Progenitor cell of endocrine pancreas (in vitro differentiated cells): ENCODE data around the gene MMP28. TPM values are rescaled to one million over a fixed set of nuclear protein-coding genes. Genes with fewer than 3 reads are reported as not detected.
A peak's percentile ranks its signal among the peaks of the same experiment; 100 is the strongest.

ENCODE experiments used
- DNase-seq: peaks from one replicate; pipeline ENCODE4 v3.0.0; 2021; ENCODE audit warnings: low spot score; ENCODE audit not compliant: unreplicated experiment
- H3K27ac Mint-ChIP-seq: 2 replicates; pipeline ENCODE4 v1.8.0; 2021; ENCODE audit warnings: mild to moderate bottlenecking, moderate library complexity, mixed read lengths
- H3K27me3 Mint-ChIP-seq: 2 replicates; pipeline ENCODE4 v1.8.0; 2021; ENCODE audit warnings: mixed read lengths
- H3K36me3 Mint-ChIP-seq: 2 replicates; pipeline ENCODE4 v1.8.0; 2022; ENCODE audit warnings: mixed read lengths; ENCODE audit not compliant: insufficient read depth
- H3K4me1 Mint-ChIP-seq: 2 replicates; pipeline ENCODE4 v1.8.0; 2021; ENCODE audit warnings: low read depth, mixed read lengths
- H3K4me3 Mint-ChIP-seq: 2 replicates; pipeline ENCODE4 v1.8.0; 2021; ENCODE audit warnings: low read depth, mild to moderate bottlenecking, moderate library complexity, mixed read lengths
- H3K9me3 Mint-ChIP-seq: 2 replicates; pipeline ENCODE4 v1.8.0; 2021; ENCODE audit warnings: low read depth, mixed read lengths
- CTCF ChIP-seq: fragments of 200-600 bp; sonication (generic); IDR thresholded peaks from one replicate; pipeline ENCODE4 v1.5.0; 2021; ENCODE audit warnings: antibody characterized with exemption, mild to moderate bottlenecking; ENCODE audit not compliant: unreplicated experiment
- total RNA-seq: library from RNA; stranded (reverse); gene quantifications from 2 replicates; pipeline ENCODE4 v1.2.1, GENCODE V29; 2021

The MMP28 gene
- total RNA-seq, 1 donor from 2014 or later, result 0.53 TPM

GRCh38 chr17:35808240-35808961 is 13.0 kb upstream of the MMP28 start:
- peak overlapping the region; percentile 81 for H3K4me3 Mint-ChIP-seq
- no peak for TF ChIP-seq CTCF
- no peak for DNase-seq
- peak overlapping the region; percentile 99 for H3K27ac Mint-ChIP-seq
- no peaks in the 10 kb centered on the region for H3K9me3 Mint-ChIP-seq
- no peaks in the 10 kb centered on the region for H3K36me3 Mint-ChIP-seq
- peaks cover 12% of the 10 kb centered on the region for H3K4me1 Mint-ChIP-seq
- H3K27me3 Mint-ChIP-seq, result peaks cover 11% of the 10 kb centered on the region

GRCh38 chr17:35807371-35808144 is 12.1 kb upstream of the MMP28 start:
- no peak for TF ChIP-seq CTCF
- Mint-ChIP-seq H3K4me1 (peaks cover 9% of the 10 kb centered on the region), H3K27me3 (peaks cover 11% of the 10 kb centered on the region), H3K36me3 (no peaks in the 10 kb centered on the region), H3K4me3 (peak overlapping the region; percentile 11), H3K27ac (no peak overlapping the region), H3K9me3 (no peaks in the 10 kb centered on the region)
- DNase-seq, result no peak

DNA sequence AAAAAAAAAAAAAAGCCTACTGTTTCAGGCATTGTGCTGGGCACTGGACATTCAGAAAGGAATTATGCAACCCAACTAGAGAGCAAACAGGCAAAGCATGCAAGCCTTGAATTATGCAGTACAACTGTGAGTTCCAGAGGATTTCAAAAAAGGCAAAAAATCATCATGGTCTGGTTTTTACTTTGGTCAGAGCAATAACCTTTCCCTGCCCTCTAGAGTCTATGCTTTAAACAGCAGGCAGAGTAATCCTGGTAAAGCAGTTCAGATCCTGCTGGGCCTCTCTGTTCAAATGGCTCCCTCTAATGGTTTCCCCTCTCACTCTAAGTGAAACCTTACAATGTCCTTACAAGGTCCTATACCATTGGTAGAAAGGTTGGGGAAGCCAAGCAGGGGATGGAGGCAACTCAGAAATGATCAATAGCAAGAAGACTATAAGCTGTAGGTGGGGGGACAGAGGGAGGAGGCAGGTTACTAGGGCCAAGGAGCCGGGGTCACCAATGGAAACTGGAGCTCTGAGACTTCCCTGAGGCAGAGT is 9.3 kb upstream of the MMP28 start:
- no peak for DNase-seq
- peak; percentile 68 for TF ChIP-seq CTCF
- Mint-ChIP-seq H3K36me3 (no peaks in the 10 kb centered on the region), H3K9me3 (no peaks in the 10 kb centered on the region), H3K27ac (no peak overlapping the region), H3K27me3 (peaks cover 29% of the 10 kb centered on the region), H3K4me3 (no peak overlapping the region), H3K4me1 (peaks cover 1% of the 10 kb centered on the region)

- DNase-seq, result no peak
- peaks cover 48% of the 10 kb centered on the region for H3K27me3 Mint-ChIP-seq
- no peaks in the 10 kb centered on the region for H3K36me3 Mint-ChIP-seq
- no peak overlapping the region for H3K4me3 Mint-ChIP-seq
- H3K9me3 Mint-ChIP-seq, result no peaks in the 10 kb centered on the region
- H3K27ac Mint-ChIP-seq, result no peak overlapping the region
- H3K4me1 Mint-ChIP-seq, result no peaks in the 10 kb centered on the region
- no peak for TF ChIP-seq CTCF
Measured at GRCh38 chr17:35801583-35802224, 6.3 kb upstream of the MMP28 start.

- Mint-ChIP-seq H3K4me1 (no peaks in the 10 kb centered on the region), H3K4me3 (no peak overlapping the region), H3K27me3 (peaks cover 60% of the 10 kb centered on the region), H3K27ac (no peak overlapping the region), H3K36me3 (no peaks in the 10 kb centered on the region), H3K9me3 (no peaks in the 10 kb centered on the region)
- no peak for DNase-seq
- TF ChIP-seq CTCF, result no peak
Measured at GRCh38 chr17:35799942-35800341, 4.5 kb upstream of the MMP28 start.
